Left ventricle myocardium superior (tissue), 1 donor: ENCODE data around the gene DPP6. TPM values are rescaled to one million over a fixed set of nuclear protein-coding genes. Genes with fewer than 3 reads are reported as not detected.

Source experiments
- ATAC-seq: fragments of 200-7000 bp; cut with Tn5 transposase; one replicate; pipeline ENCODE4 v1.9.1; 2020; ENCODE audit warnings: mild to moderate bottlenecking, moderate library complexity
- DNase-seq: peaks from one replicate; pipeline ENCODE4 v3.0.0-alpha.2; 2020
- intact Hi-C: fragments of 100-400 bp; cut with micrococcal nuclease; formaldehyde crosslinking; loops from one replicate; pipeline ENCODE4 v1.11.0; 2022
- total RNA-seq: library from RNA; stranded (reverse); fragmentation: NEBNext Ultra II Directional; extraction: Animal tissue kit (Norgen Biotek cat#: 25700); gene quantifications from one replicate; pipeline ENCODE4 v1.2.1, GENCODE V29; 2021
- donor health status: DM: no; HTN: yes; CAD: no; lungs with severe emphysema.

DPP6 gene
- total RNA-seq, 1 donor from 2014 or later, result not detected

DNA sequence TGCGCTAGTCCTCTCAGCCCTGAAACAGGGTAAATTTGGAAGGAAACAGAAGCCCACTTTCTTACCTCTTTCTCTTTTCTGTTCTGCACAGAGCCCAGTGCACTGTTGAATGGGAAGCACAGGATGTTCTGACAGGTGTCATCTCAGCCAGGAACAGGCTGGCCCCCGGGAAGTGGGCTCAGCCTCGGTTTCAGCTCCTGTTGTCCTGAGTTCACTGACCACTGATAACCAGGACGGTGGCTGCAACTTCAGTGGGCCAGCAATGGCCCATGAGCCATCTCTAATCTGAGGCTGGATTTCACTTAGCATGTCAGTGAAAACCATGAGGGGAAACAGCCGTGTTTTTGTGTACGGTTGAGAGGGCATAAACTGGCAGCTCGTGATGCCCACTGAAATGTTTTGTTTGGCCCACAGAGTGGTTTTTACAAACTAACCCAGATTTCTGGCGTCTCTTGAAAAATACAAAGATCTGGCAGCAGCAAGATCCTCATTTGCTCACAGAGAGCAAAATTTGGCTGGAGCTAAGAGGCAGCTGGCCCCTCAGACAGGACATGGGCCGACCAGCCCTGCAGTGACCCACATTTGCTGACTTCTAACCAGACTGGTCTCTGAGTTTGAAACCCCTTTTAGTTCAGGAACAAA lies 494.9 kb downstream of the DPP6 start:
- ATAC-seq, result no peak
- intact Hi-C loops, result no loop called here
- DNase-seq, result no peak

GRCh38 chr7:154553711-154554265 lies 501.6 kb downstream of the DPP6 start:
- DNase-seq (no peak), ATAC-seq (no peak)
- intact Hi-C loops, result no loop called here

DNA sequence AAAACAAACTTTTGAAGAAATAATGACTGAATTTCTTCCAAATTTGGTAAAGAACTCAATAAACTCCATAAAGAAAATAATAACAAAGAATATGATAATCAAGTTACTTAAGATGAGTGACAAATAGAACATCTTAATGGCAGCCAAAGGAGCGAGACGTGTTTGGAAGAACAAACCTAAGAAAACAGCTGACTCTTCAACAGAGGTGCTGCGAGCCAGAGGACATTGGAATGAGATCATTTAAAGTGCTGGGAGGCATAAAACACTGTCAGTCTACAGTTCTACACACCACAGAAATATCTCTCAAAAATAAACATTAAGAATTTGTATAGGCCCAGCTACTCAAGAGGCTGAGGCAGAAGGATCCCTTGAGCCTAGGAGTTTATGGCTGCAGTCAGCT lies 507.3 kb downstream of the DPP6 start:
- ATAC-seq (no peak), DNase-seq (no peak)
- intact Hi-C loops, result no loop called here

DNA sequence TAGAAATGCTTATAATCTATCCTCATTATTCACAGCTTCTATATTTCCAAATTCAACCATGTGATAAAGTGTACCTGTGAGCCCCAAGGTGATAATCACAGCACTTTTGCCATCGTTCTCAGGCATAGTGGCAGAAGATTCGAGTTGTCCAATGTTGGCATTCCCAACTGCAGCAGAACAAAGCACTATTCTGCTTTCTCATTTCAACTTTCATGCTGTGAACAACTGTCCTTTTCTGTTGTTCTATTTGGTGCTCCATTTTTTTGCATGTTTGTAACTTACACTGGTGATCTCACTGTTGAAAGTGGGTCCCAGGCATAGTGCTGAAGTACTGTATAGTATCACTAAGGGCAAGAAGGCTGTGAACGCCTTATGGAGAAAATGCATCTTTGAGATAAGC lies 512.5 kb downstream of the DPP6 start:
- no peak for ATAC-seq
- DNase-seq, result no peak
- intact Hi-C loops, result no loop called here

DNA sequence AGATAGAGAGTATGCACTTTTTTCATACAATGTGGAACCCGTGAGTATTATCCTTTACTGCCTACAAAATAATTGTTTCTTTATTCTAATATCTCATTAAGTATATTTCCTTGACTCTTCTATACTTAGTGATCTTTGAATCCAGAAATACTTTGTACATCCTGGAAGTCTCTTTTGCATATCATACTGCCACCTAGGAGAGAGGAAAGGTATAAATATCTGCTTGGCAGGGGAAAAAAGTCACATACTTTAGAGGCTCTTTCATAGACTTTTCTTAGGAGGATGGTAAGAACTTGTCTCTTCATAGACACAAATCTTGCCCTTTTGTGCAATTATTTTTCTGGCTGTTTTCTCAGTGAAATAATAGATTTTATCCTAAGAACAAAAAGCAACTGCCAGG lies 514.7 kb downstream of the DPP6 start:
- intact Hi-C loops, result no loop called here

GRCh38 chr7:154568346-154568745 lies 516.1 kb downstream of the DPP6 start:
- ATAC-seq, result no peak
- intact Hi-C loops, result no loop called here
- no peak for DNase-seq

More for the DNA sequence above, 514.7 kb downstream of the DPP6 start:
- DNase-seq (no peak), ATAC-seq (no peak)

GRCh38 chr7:154569916-154570315 lies 517.7 kb downstream of the DPP6 start:
- intact Hi-C loops, result no loop called here
- ATAC-seq, result no peak
- DNase-seq, result no peak

DNA sequence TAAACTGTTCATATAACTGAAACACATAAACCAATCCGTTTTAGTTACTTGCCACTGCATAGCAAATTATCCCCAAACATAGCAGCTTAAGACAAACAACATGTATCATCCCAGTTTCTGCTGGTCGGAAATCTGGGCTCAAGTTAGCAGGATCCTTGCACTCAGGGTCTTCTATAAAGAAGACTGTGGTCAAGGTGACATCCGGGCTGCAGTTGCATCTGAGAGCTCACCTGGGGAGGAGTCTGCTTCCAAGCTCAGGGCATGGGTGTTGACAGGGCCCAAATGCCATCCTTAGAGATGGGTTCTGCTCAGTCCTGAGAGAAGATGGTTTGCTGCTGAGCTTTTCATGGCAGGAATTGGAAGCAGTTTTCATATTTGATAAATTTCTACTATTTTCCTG lies 519.6 kb downstream of the DPP6 start:
- ATAC-seq (no peak), DNase-seq (no peak)
- intact Hi-C loops, result no loop called here

DNA sequence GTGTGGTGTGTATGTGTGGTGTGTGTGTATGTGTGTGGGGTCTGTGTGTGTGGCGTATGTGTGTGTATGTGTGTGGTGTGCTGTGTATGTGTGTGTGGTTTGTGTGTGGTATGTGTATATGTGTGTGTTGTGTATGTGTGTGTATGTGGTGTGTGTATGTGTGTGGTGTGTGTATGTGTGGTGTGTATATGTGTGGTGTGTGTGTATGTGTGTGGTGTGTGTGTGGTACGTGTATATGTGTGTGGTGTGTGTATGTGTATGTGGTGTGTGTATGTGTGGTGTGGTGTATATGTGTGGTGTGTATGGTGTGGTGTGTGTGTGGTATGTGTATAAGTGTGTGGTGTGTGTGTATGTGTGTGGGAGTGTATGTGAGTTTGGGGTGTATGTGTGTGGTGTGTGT lies 522.0 kb downstream of the DPP6 start:
- intact Hi-C loops, result no loop called here
- ATAC-seq, result no peak

DNA sequence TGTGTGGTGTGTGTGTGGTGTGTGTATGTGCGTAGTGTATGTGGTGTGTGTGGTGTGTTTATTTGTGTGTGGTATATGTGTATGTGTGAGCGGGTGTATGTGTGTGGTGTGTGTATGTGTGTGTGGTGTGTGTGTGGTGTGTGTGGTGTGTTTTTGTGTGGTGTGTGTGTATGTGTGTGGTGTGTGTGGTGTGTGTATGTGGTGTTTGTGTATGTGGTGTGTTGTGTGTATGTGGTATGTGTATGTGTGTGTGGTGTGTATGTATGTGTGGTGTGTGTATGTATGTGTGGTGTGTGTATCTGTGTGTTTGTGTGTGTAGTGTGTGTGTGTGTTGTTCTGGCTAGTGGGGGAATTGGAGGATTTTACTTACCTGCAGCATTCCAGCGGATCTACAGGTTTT lies 523.3 kb downstream of the DPP6 start:
- ATAC-seq (no peak), DNase-seq (no peak)
- intact Hi-C loops, result no loop called here

More for the DNA sequence above, 522.0 kb downstream of the DPP6 start:
- no peak for DNase-seq

DNA sequence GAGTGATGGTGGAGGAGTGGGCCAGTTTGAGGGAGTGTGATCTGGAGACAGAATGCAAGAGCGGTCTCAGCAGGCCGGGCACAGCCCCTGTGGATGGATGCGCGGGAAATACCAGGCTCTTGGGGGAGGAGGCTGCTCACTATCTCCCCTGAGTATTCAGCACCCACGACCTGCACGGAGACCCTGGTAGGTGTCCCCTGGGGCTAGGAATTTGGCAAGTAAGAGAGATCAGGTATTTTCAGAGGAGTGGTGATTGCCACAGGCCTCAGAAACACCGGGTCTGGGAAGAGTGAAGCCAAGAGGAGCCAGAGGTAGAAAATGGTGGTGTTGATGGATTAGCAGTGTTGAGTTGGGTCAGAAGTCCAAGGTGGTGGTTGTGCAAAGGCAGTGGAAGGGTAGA lies 524.4 kb downstream of the DPP6 start:
- intact Hi-C loops, result no loop called here
- ATAC-seq (no peak), DNase-seq (no peak)

DNA sequence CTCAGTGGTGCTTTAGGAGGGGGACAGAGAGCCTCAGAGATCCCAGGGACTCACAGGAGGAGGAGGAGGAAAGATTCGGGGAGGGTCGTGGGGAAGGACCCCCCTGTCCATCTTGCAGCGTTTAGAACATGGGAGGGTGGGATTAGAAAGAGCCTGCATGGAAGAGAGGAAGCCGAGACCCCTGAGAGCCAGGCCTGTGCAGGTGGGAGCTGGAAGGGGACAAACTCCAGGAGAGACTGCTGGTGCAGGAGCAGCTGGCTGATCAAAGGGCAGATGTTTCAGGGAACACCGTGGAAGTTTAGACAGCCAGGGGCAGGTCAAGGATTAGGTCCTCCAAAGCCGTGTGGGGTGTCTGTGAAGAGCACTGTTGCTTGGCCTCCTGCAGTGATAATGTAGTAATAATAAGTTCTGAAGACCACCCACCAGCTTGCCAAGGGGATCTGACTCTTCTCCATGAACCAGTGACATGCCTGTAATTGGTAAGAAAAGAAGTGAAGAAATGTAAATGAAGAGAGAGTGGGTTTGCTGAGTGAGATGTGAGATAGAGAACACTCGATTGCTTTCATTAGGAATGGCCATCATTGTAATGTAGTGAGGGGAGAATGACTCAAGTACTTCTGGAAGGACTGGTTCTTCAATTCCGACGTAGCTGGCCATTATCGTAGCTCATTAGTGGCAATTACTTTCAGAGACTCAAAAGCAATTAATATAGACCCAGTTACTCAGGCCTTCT lies 525.1 kb downstream of the DPP6 start:
- DNase-seq (no peak), ATAC-seq (no peak)
- intact Hi-C loops, result no loop called here

GRCh38 chr7:154578336-154578735 lies 526.1 kb downstream of the DPP6 start:
- ATAC-seq, result no peak
- intact Hi-C loops, result no loop called here
- no peak for DNase-seq

GRCh38 chr7:154579711-154580110 lies 527.5 kb downstream of the DPP6 start:
- no peak for ATAC-seq
- intact Hi-C loops, result no loop called here
- DNase-seq, result no peak

GRCh38 chr7:154581251-154581890 lies 529.2 kb downstream of the DPP6 start:
- DNase-seq, result no peak
- ATAC-seq, result no peak
- intact Hi-C loops, result no loop called here

DNA sequence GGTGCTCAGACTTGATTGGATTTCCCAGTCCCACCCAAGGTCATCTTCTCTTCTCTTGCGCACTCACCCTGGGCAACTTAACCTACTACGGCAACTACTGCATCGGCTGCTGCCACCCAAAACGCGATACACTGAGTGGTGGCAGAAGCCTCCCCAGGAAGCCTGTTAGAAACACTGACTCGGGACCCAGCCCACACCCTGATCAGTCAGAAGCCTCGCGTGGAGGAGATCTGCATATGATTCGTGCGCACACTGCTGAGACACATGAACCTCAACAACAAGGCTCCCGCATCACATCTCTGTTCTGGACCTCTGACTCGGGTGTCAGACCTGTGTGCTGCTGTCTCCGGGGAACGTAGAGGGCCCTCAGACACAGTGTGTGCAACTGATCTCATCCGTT lies 531.3 kb downstream of the DPP6 start:
- DNase-seq (no peak), ATAC-seq (no peak)
- intact Hi-C loops, result no loop called here

DNA sequence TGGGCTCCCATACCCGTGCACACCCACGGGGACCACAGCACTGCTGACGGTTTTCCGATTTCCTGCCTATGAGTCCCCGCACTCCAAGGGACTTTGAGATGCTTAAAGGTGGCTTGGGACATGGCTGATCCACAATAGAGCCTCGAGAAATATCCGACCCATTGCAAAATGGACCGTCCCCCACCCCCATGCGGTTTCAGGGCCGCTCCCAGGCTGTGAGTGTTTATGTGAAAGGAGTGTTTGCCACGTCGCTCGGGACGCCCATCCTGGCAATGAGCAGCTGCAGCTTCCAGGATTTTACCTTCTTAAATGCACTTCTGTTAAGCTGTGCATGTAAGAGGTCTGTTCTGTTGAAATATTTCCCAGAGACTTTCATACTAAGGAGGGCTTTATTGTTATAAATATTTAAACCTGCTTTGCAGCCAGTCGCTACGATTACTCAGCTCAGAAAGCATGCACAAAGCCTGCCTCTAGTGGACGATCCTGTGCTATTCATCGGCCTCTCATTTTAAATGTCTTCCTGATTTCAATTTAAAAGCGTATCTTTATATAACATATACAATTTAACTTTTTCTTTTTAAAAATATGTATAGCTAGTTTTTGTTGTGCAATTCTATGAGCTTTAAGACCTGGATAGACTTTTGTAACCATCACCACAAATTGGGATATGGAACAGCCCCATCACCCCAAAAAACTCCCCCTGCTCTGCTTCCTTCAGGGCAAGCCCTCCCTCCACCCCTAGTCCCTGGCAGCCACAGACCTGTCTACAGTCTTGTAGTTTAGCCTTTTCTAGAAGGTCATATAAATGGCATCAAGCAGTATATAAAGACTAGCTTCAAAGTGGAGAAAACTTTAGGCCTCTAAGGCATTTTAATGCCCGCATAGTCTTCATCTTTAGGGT lies 532.4 kb downstream of the DPP6 start:
- intact Hi-C loops, result no loop called here
- ATAC-seq, result no peak
- DNase-seq, result no peak

DNA sequence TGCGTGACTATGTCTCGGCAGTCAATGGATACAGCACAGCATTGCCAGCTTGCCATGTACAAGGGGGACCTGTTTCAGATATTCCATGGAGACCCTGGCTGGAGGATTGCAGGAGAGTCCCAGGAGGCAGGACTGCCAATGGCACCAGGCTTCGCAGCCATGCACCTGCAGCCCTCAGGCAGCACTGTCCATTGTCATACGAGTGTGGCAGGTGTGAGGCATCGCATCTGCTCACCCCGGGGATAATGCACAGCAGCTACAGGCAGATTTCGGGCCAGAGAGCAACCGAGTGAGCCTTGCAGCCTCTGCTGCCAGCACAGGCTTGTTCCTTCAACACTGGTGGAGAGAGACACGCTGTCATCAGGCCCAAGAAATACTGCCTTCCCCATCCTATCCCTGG lies 535.6 kb downstream of the DPP6 start:
- intact Hi-C loops, result no loop called here
- DNase-seq, result no peak

GRCh38 chr7:154591544-154591943 lies 539.3 kb downstream of the DPP6 start:
- intact Hi-C loops, result no loop called here
- no peak for DNase-seq
- ATAC-seq, result no peak

More for the DNA sequence above, 535.6 kb downstream of the DPP6 start:
- no peak for ATAC-seq
